HG02970 (cell line): ENCODE measurements around the gene ASXL2.
"Not testable (repeated sequence)": the region's sequence is repeated elsewhere in the genome, so short reads cannot be mapped to it uniquely, and the experiment has no call there.

Experiments used
- ATAC-seq: cut with Tn5 transposase; IDR thresholded peaks from one replicate; pipeline ENCODE4 v1.9.1; 2021; ENCODE audit warnings: mild to moderate bottlenecking, moderate library complexity, moderate number of reproducible peaks; ENCODE audit not compliant: unreplicated experiment, low FRiP score

ASXL2 gene

DNA sequence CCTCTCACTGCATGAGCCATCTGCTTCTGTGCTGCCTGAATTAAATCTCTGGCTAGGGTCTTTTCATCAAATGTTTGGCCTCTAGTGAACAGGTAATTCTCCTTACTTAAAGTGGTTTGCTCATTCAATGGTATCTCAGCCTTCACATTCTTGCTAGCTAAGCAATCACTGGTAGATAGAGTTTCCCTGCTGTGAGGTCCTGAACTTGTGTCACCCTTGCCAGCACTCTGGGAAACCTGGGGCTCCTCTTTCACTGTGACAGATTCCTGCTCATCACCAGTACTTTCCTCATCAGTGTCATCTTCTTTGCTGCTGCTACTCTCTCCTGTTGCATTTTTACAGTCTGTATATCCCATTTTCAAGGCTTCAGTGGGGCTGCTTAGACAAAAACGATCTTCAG is 135.8 kb downstream of the ASXL2 start:
- ATAC-seq: no peak

DNA sequence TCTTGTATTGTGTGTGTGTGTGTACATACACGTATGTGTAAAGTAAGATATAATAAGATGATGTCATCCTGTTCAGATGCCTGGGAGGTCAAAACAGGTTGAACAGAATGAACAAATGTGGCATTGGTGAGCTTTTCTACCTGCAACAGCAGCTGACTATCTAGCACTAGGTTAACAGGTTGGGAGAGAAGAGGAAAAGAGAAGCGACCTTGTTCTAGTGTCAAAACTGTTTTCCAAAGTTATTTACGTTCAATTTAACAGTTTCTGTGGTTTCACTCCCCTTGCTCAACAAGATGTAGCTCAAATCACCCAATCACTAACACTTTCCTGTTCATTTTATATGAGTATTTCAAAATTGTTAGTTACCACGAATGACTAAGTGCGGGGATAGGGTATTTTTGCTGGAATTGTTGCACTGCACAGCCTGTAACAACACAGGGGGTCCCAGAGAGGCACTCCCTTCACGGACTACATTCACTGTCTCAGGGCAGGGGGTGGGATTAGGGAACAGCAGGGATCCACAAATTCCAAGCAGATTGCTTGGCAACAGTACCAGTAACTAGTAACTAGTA is 137.4 kb downstream of the ASXL2 start:
- no peak for ATAC-seq

DNA sequence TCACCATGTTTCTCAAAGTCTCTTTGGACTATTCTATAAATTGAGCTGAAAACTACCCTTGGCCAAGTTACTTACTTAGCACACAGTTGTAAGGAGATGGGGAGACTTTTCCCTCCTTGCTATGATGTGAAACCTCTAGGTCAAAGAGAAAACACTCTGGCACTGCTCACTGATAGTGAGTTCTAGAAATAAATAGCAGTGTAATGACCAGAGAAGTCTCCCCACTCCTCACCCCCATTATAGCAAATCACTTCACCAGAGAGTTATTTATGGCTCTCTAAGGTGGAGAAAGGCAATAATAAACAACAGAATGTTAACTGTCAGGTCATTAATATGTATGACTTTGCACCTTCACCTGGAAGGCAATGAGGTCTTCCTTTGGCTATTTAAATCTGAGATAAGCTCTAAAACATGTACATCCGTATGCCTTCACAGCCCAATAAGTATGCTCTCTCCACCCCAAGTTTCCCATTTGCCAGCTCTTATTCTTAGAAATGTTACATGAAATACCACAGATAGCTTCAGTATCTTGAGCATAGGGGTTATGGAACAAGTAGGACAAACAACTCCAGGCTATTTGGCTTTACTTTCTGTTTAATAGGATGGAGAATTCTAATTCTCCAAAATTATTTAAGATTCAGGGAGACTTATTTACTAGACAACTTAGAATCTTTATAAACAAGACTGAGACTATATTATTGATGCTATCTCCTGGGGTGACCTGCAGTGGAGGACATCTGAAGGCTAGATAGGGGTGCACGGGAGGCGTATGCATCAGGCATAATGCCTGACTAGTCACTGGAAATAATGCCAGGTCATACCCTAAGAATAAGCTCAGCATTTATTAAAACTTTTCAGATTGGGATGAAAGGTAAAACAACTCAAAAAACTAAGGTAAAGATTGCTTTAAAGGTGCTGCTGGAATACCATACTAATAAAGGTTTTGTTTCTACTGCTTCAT is 139.6 kb downstream of the ASXL2 start:
- ATAC-seq: no peak

DNA sequence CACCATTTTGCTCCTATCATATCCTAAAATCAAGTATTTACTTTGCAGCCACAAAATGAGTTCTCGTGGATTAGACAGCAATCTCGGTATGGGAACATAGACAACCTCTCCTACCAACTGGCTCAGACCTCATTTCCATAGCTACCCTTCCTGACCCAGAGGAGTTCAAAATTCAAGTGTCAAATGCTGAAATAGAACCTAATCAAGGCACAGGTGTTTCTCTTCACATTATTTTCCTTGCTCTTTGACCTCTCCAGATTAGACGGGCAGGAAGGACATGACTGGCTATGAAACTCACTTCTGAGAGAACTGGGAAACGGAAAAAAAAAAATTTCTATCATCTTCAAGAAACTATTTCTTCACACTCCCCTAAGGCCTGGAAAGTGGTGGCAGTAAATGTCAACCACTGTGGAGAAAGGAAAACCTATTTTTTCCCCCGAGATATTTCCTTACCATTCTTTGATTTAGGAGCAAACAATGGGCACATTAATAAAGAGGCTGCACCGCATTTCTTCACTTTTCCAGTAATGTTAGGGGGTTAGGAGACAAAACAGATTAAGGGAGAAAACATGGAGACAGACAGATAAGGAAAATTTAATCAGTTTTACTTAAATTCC is 141.3 kb downstream of the ASXL2 start:
- ATAC-seq: no peak

DNA sequence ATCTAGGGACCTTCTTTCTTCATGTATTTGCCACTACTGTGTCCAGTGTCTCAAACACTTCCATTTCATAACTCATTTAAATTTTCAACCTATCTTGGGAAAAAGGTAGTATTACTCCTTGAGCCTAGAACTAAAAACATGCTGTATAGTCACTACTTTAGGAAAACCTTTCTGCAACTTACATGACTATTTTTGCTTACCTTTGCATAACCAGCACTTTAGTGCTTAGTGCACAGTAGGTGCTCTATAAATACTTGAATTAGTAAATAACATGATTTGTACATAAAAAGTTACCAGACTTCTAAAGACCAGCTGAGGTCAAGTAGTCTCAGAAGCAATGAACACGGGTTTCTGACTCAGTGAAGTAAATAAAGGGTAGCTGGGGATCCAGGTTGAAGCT is 142.5 kb downstream of the ASXL2 start:
- no peak for ATAC-seq

DNA sequence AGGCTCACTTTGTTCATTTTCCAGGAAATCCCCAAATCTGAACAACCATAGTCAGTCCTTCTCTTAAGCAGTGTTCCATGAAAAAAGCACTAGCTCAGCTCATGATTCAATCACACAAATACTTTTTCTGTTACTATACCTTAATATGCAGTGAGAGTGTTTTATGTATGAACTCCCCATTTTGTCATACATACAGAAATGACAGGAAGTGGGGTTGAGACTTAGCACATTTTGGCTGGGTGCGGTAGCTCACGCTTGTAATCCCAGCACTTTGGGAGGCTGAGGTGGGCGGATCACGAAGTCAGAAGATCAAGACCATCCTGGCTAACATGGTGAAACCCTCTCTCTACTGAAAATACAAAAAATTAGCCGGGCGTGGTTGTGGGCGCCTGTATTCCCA is 149.7 kb downstream of the ASXL2 start:
- ATAC-seq: no peak

DNA sequence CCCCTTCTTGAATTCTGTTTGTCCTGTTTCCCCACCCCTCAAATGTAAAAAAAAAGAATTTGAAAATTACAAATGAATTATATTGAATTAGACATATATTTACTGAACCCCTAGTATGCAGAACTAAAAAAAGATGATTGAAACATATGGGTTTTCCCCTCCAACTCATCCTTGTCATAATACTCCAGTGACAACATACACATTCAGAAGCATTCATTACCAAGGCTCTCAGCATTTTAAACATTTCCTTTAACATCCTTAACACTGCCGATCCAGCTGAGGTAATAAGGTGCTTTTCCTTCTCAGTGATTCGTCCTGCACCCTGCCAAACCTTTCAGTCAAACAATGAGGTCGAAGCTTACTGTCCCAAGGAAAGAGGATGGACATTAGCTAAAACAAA is 151.8 kb downstream of the ASXL2 start:
- no peak for ATAC-seq

DNA sequence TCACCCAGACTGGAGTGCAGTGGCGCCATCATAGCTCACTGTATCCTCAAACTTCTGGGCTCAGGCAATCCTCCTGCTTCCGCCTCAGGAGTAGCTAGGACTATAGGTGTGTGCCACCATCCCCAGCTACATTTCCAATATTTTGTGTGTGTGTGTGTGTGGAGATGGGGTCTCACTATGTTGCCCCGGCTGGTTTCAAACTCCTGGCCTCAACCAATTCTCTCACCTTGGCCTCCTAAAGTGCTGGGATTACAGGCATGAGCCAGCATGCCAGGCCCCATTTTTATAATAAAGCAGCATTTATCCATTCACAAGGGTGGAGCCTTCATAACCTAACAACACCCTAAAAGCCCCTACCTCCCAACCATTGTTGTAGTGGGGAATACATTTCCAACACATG is 152.4 kb downstream of the ASXL2 start:
- no peak for ATAC-seq

DNA sequence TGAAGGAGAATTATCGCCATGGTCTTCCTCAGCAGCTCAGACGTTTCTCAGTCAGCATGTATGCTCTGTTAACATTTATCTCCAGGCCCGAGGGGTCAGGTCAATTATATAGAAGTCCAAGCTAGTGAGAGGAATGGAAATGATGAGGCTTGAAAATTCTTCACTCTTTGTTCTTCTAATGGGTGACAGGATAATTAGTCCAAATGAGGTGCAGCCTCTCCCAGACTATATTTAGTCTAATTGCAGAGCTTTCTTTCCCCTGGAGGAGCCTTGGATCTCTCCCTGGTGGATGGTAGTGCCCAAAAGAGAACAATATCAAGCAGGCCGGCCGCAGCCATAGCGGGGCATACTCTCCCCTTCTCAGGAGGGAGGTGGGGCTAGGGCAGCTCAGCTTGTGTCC is 153.5 kb downstream of the ASXL2 start:
- no peak for ATAC-seq

DNA sequence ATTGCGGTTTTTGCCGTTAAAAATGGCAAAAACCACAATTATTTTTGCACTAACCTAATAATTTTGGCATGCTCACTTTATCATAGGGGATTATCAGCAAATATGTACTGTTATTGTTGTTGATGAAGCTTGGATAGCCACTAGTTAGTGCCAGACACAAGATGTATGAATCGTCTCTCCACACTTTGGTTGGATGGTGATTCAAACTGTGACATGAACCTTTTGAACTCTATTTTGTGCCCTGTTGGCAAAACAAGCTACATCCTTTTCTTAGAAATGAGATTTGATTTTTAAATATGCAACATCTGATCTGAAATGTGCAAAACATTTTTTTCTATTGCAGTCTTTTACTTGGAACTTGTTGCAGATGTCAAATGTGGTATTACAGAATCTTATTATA is 156.1 kb downstream of the ASXL2 start:
- ATAC-seq: no peak

DNA sequence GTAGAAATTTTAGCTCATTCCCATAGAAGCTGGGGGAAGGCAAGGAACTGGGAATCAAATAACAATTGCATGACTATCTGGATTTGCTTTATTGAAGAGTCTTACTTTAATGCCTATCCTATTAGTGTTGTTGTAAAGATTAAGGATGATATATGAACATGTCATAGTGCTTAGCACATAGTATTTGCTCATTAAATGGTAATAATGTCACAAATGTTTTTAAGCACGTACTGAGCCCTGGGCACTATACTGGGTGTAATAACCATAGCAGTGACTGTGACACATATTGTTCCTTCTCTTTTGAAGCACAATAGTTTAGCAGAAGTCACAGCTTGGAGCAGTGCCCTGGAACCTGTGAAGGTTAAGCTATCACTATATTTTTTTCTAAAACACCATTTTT is 157.7 kb downstream of the ASXL2 start:
- ATAC-seq: no peak

DNA sequence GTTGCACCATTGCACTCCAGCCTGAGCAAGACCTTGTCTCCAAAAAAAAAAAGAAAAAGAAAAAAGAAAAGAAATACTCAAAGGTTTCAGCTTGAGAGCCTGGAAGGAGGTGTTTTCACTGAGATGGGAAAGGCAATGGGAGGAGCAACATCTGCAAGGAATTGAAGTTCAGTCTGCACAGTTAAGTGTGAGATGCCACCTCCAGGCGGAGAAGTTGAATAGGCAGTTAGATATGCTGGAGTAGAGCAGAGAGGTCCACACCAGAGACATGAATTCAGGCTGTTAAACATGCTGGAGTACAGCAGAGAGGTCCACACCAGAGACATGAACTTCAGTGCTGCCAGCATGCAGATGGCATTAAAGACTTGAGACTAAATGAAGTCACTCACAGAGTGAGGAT is 163.5 kb downstream of the ASXL2 start:
- ATAC-seq: no peak

DNA sequence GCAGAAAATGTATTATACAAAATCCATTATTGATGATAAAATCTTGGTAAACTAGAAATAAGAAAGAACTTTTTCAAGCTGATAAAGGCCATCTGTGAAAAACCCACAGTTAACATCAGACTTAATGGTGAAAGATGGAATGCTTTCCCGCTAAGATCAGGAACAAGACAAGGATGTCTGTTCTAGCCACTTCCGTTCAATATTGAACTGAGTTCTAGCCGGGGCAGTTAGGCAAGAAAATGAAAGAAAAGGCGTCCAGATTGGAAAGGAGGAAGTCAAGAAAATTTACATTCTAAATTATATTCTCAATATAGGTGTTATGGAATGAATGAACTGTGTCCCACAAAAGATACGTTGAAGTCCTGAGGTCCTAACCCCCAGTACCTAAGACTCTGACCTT is 165.8 kb downstream of the ASXL2 start:
- ATAC-seq: no peak

DNA sequence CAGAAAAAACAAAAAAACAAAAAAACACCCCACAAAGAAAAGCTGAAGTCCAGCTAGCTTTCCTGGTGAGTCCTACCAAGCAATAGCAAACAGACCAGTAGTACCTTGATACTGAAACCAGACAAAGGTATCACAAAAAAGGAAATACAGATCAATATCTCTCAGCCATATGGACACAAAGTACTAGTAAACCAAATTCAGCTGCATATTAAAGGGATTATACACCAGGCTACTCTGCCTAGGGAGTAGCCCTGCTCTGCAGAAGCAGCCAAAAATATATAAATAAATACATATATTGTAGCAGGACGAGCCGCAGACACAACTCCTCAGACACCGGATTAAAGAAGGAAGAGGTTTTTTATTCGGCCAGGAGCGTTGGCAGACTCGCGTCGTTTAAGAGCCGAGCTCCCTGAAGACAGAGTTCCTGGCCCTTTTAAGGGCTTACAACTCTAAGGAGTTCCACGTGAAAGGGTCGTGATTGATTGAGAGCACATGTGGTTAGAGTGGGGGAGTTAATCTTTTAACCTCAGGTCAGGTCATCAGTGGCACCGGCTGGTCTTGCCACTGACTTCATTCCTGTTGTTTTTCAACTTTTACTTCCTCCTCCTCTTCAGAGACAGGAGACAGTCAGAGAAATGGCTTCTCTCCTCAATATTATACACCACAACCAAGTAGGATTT is 166.5 kb downstream of the ASXL2 start:
- no peak for ATAC-seq

DNA sequence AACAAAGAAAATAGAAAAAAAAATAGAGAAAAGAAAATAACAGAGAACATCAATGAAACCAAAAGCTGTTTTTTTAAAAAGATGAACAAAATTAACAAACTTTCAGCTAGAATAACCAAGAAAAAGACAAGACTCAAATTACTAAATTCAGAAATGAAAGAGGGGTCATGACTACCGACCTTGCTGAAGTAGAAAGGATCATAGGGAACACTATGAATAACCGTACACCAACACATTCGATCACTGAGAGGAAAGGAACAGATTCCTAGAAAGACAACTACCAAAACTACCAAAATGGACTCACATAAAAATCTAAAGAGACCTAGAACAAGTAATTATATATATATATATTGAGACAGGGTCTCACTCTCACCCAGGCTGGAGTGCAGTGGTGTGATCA is 167.5 kb downstream of the ASXL2 start:
- ATAC-seq: no peak

DNA sequence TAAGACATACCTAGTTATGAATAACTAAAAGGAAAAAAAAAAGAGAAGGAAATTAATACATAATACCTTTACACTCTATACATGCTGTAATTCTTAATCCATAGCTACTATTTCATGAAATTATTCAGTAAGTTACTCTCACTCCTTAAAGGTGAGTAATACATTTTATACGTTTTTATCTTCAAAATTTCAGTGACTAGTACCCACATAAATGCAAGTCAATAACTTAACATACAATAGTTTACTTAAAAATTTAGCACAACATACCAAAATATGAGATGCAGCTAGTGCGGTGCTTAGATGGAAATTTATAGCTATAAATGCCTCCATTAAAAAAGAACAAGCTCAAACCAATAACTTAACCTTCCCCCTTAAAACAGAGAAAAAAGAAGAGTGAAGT is 168.9 kb downstream of the ASXL2 start:
- ATAC-seq: no peak

DNA sequence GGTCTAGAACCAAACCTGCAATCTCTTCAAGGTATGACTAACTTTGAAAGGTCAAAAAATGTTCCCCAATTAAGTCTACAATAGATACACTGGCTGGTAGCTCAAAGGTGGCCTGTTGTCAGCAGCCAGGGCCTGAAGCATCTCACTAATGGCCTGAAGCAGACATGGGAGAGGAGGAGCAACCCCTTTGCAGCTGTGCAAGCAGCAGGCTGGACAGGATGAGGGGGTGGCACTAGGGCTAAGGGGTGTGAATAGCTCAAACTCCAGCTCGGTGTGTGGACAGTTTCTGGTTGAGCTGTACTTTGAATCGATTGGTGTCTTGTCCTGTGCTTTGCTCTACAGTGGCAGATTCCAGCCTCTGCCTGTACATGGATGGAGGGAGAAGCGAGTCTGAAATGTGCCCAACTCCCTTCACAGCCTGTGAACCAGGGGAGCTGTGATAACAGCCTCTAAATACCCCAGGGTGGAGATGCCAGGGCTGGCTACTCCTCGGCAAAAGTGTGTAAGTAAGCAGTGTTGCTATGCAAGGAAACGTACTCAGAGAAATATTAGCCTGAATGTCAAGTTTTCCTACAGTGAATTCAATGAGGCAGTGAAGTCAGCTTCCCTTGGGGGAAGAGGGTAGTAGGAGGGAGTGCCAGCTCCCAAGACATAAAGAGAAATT is 170.2 kb downstream of the ASXL2 start:
- no peak for ATAC-seq

DNA sequence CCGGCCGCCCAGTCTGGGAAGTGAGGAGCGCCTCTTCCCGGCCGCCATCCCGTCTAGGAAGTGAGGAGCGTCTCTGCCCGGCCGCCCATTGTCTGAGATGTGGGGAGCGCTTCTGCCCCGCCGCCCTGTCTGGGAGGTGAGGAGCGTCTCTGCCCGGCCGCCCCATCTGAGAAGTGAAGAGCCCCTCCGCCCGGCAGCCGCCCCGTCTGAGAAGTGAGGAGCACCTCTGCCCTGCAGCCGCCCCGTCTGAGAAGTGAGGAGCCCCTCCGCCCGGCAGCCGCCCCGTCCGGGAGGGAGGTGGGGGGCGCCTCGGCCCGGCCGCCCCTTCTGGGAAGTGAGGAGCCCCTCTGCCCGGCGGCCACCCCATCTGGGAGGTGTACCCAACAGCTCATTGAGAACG is 172.7 kb downstream of the ASXL2 start:
- ATAC-seq: not testable (repeated sequence)

DNA sequence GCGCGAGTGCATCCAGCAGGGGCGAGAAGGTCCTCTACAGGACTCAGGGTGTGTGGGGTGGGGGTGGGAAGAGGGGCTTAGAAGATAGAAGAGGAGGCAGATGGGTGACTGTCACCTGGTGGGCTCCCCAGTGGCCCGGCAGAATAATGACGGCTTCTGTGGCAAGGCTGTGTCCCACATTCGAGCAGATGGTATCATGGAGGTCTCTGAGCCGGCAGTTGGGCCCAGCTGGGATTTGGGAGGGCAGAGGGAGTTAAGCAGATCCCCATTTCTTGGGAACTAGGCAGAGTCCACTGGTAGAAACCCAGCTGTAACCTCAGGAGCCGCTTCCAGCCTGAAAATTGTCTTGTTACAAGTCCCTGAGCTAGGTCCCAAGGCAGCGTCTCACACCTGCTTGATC is 176.5 kb downstream of the ASXL2 start:
- ATAC-seq: no peak

DNA sequence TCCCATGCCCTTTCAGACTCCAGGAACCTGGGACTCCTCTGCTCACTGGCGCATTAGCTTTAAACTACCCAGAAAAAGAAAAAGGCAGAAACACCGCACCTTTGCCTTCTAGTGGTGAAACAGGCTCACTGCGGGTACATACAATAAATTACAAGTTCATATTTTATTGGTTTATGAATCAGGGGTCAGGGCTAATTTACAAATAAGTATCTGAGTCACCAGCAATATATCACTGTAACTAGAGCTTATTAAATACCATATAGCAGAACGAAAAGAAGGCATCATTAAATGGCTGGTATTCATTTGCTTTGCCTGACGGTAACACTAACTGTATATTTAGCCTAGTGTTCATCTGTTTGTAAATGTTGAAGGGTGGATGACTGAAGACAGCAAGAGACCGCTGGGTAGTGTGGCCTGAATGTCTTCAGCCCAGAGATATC is 178.0 kb downstream of the ASXL2 start:
- ATAC-seq: no peak

DNA sequence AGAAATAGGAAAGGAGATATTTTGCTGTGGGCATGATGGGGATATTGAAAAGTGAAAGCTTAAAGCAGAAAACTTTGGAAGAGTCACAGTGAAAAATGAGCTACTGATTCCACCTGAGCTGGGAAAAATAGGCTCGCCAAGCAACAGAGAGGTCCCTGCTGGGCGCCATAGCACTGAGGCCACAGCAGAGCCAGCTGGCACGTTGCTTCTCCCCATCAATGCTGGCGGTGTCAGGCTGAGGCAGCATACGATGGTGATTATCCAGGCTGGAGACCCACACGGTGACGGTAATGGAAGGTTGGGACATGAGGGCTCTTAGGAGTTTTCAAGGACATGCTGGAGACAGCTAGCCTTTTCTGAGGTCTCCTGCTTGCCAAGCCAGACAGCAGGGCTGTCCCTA is 179.1 kb downstream of the ASXL2 start:
- ATAC-seq: no peak
